Measurements from ENCODE around the gene PSG3. TPM values are rescaled to one million over a fixed set of nuclear protein-coding genes. Genes with fewer than 3 reads are reported as not detected.
"Not testable (repeated sequence)": the region's sequence is repeated elsewhere in the genome, so short reads cannot be mapped to it uniquely, and the experiment has no call there.

The PSG3 gene
- total RNA-seq, 1 donor from 2014 or later, result not detected

GRCh38 chr19:42712753-42713152 is 27.5 kb downstream of the PSG3 start:
- H3K9me3 Mint-ChIP-seq (ENCODE audit: low read depth), result peaks cover 45% of the 10 kb centered on the region
- not testable (repeated sequence) for H3K27ac Mint-ChIP-seq (ENCODE audit: unreplicated experiment); DNase-seq (ENCODE audit: low spot score); H3K36me3 Mint-ChIP-seq (ENCODE audit: low read depth); H3K4me1 Mint-ChIP-seq (ENCODE audit: low read depth); H3K27me3 Mint-ChIP-seq (ENCODE audit: low read depth); H3K4me3 Mint-ChIP-seq (ENCODE audit: unreplicated experiment)

- not testable (repeated sequence) for H3K27ac Mint-ChIP-seq (ENCODE audit: unreplicated experiment); DNase-seq (ENCODE audit: low spot score); H3K36me3 Mint-ChIP-seq (ENCODE audit: low read depth); H3K4me3 Mint-ChIP-seq (ENCODE audit: unreplicated experiment); H3K4me1 Mint-ChIP-seq (ENCODE audit: low read depth); H3K27me3 Mint-ChIP-seq (ENCODE audit: low read depth)
- peaks cover 42% of the 10 kb centered on the region for H3K9me3 Mint-ChIP-seq (ENCODE audit: low read depth)
These were observed 29.3 kb downstream of the PSG3 start for GRCh38 chr19:42710986-42711385.

GRCh38 chr19:42697884-42698283 is 42.4 kb downstream of the PSG3 start:
- DNase-seq (ENCODE audit: low spot score), result no peak
- H3K36me3 Mint-ChIP-seq (ENCODE audit: low read depth), result no peaks in the 10 kb centered on the region
- no peaks in the 10 kb centered on the region for H3K4me1 Mint-ChIP-seq (ENCODE audit: low read depth)
- H3K9me3 Mint-ChIP-seq (ENCODE audit: low read depth), result peaks cover 25% of the 10 kb centered on the region
- H3K27ac Mint-ChIP-seq (ENCODE audit: unreplicated experiment), result no peak overlapping the region
- no peaks in the 10 kb centered on the region for H3K27me3 Mint-ChIP-seq (ENCODE audit: low read depth)
- no peak overlapping the region for H3K4me3 Mint-ChIP-seq (ENCODE audit: unreplicated experiment)
- TF ChIP-seq, protein P1, sequence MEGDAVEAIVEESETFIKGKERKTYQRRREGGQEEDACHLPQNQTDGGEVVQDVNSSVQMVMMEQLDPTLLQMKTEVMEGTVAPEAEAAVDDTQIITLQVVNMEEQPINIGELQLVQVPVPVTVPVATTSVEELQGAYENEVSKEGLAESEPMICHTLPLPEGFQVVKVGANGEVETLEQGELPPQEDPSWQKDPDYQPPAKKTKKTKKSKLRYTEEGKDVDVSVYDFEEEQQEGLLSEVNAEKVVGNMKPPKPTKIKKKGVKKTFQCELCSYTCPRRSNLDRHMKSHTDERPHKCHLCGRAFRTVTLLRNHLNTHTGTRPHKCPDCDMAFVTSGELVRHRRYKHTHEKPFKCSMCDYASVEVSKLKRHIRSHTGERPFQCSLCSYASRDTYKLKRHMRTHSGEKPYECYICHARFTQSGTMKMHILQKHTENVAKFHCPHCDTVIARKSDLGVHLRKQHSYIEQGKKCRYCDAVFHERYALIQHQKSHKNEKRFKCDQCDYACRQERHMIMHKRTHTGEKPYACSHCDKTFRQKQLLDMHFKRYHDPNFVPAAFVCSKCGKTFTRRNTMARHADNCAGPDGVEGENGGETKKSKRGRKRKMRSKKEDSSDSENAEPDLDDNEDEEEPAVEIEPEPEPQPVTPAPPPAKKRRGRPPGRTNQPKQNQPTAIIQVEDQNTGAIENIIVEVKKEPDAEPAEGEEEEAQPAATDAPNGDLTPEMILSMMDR (IDR thresholded peaks at IDR 0.05), result no peak

DNA sequence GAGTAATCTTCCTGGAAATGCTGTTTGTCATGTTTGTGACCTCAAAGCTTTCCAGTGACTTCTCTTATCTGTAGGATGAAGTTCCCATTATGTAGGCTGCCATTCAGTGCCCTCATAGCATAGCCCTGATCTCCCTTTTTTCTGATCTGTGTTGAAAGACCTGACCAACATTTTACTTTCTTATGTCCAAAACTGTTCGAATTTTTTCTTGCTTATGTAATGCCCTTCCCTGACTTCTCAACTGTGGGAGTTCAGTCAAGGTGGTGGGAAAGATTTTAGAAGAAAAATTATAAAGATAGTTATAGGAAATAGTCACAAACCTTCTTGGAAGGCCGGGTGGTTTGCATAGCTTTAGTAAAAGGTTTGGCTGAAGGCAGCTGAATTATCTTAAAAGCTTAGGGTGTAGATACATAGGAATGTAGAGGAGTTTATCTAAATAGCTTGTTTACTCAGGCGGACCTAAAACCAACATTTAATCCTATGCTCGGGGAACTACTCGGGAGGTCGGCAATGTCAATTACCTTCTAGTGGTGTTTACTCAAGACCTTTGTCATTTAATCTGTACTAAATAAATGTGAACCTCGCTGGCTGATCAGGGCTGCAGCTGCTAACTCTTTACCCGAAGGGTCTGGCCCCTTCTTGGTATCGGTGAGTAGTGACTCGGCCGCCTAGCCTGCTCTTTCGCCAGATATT is 44.3 kb downstream of the PSG3 start:
- H3K4me1 Mint-ChIP-seq (ENCODE audit: low read depth), result no peaks in the 10 kb centered on the region

DNA sequence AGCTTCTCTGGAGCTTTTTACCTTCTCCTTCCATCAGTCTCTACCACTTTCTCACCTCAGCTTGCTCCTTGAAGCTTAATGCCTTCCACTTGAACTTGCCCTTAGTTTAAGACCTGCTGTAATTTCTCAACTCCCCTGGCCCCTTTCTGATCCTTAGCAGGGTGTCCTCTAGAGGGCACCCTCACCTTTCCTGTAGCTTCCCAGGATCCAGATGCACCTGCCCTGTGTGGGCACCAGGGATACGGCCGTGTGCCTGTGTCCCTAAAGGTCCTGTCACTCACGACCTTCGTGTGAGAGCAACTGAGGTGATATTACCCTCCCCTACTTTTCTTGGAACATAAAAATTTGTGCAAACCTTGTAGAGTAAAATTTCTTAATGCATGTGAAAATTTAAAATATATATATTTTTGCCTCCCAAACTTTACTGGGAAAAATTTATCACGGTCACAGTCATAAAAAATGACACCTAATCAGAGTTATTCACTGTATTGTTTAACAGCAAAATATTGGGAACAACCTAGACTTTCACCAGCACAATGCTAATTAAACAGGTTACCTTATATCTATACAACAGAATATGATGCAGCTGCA is 46.4 kb downstream of the PSG3 start:
- Mint-ChIP-seq H3K4me1 (ENCODE audit: low read depth) (no peaks in the 10 kb centered on the region), H3K27me3 (ENCODE audit: low read depth) (no peaks in the 10 kb centered on the region), H3K27ac (ENCODE audit: unreplicated experiment) (no peak overlapping the region), H3K4me3 (ENCODE audit: unreplicated experiment) (no peak overlapping the region), H3K9me3 (ENCODE audit: low read depth) (peaks cover 30% of the 10 kb centered on the region), H3K36me3 (ENCODE audit: low read depth) (no peaks in the 10 kb centered on the region)
- no peak for DNase-seq (ENCODE audit: low spot score)
- TF ChIP-seq, protein P1 (IDR thresholded peaks at IDR 0.05), result peak; percentile 29

More for the DNA sequence above, 44.3 kb downstream of the PSG3 start:
- H3K36me3 Mint-ChIP-seq (ENCODE audit: low read depth), result no peaks in the 10 kb centered on the region
- no peak for DNase-seq (ENCODE audit: low spot score)
- no peak overlapping the region for H3K4me3 Mint-ChIP-seq (ENCODE audit: unreplicated experiment)
- TF ChIP-seq, protein P1 (IDR thresholded peaks at IDR 0.05), result no peak
- H3K27ac Mint-ChIP-seq (ENCODE audit: unreplicated experiment), result no peak overlapping the region
- H3K9me3 Mint-ChIP-seq (ENCODE audit: low read depth), result peaks cover 30% of the 10 kb centered on the region
- no peaks in the 10 kb centered on the region for H3K27me3 Mint-ChIP-seq (ENCODE audit: low read depth)

- no peak for DNase-seq (ENCODE audit: low spot score)
- TF ChIP-seq, protein P1 (IDR thresholded peaks at IDR 0.05), result peak; percentile 72
- no peaks in the 10 kb centered on the region for H3K36me3 Mint-ChIP-seq (ENCODE audit: low read depth)
- H3K4me3 Mint-ChIP-seq (ENCODE audit: unreplicated experiment), result no peak overlapping the region
- H3K27me3 Mint-ChIP-seq (ENCODE audit: low read depth), result no peaks in the 10 kb centered on the region
- peaks cover 51% of the 10 kb centered on the region for H3K9me3 Mint-ChIP-seq (ENCODE audit: low read depth)
- H3K4me1 Mint-ChIP-seq (ENCODE audit: low read depth), result no peaks in the 10 kb centered on the region
- no peak overlapping the region for H3K27ac Mint-ChIP-seq (ENCODE audit: unreplicated experiment)
These were observed 56.3 kb downstream of the PSG3 start for GRCh38 chr19:42683917-42684513.

GRCh38 chr19:42676326-42676725 is 64.0 kb downstream of the PSG3 start:
- H3K27ac Mint-ChIP-seq (ENCODE audit: unreplicated experiment); H3K27me3 Mint-ChIP-seq (ENCODE audit: low read depth); H3K4me3 Mint-ChIP-seq (ENCODE audit: unreplicated experiment); DNase-seq (ENCODE audit: low spot score); H3K4me1 Mint-ChIP-seq (ENCODE audit: low read depth); H3K36me3 Mint-ChIP-seq (ENCODE audit: low read depth): not testable (repeated sequence)
- H3K9me3 Mint-ChIP-seq (ENCODE audit: low read depth), result peaks cover 28% of the 10 kb centered on the region

GRCh38 chr19:42674549-42674948 is 65.7 kb downstream of the PSG3 start:
- not testable (repeated sequence) for H3K36me3 Mint-ChIP-seq (ENCODE audit: low read depth); DNase-seq (ENCODE audit: low spot score); H3K4me3 Mint-ChIP-seq (ENCODE audit: unreplicated experiment); H3K4me1 Mint-ChIP-seq (ENCODE audit: low read depth); H3K27me3 Mint-ChIP-seq (ENCODE audit: low read depth); H3K27ac Mint-ChIP-seq (ENCODE audit: unreplicated experiment)
- H3K9me3 Mint-ChIP-seq (ENCODE audit: low read depth), result peaks cover 27% of the 10 kb centered on the region
